Measurements from ENCODE around the gene ACOT11.

- no peak for TF ChIP-seq CTCF (IDR thresholded peaks at IDR 0.05)
- no peak for TF ChIP-seq POLR2A (IDR thresholded peaks at IDR 0.05)
Measured at GRCh38 chr1:54604572-54605370, 56.7 kb downstream of the ACOT11 start.

Data from ovary (tissue), 3 donors.